Stromal cell of bone marrow (primary cell): ENCODE results near the gene MOV10L1.
A peak's percentile ranks its signal among the peaks of the same experiment; 100 is the strongest.

Experiments
- DNase-seq: peaks from one replicate; pipeline ENCODE4 v3.0.0-alpha.2; 2012; ENCODE audit warnings: low read depth

The MOV10L1 gene

GRCh38 chr22:50177537-50178470 is 88.0 kb downstream of the MOV10L1 start:
- no peak for DNase-seq

- no peak for DNase-seq
These were observed 88.7 kb downstream of the MOV10L1 start for GRCh38 chr22:50178471-50178864.

- DNase-seq = no peak
These were observed 89.4 kb downstream of the MOV10L1 start for GRCh38 chr22:50178871-50179869.

- DNase-seq = no peak
These were observed 90.3 kb downstream of the MOV10L1 start for GRCh38 chr22:50179937-50180726.

GRCh38 chr22:50180727-50181521 is 91.1 kb downstream of the MOV10L1 start:
- DNase-seq = no peak

GRCh38 chr22:50182176-50183081 is 92.6 kb downstream of the MOV10L1 start:
- no peak for DNase-seq

GRCh38 chr22:50183141-50183971 is 93.5 kb downstream of the MOV10L1 start:
- DNase-seq = no peak

- peak; percentile 19 for DNase-seq
These were observed 94.4 kb downstream of the MOV10L1 start for GRCh38 chr22:50184004-50184901.

- DNase-seq = no peak
These were observed 95.1 kb downstream of the MOV10L1 start for GRCh38 chr22:50184902-50185374.

- DNase-seq = peak; percentile 77
These were observed 95.7 kb downstream of the MOV10L1 start, which contains the start of gene TRABD for GRCh38 chr22:50185375-50186087. Gene TRABD, plus strand, starts transcription at chr22:50185913. Its CDS starts 7,148 bp downstream, at chr22:50193061.

- DNase-seq = no peak
These were observed 96.4 kb downstream of the MOV10L1 start for GRCh38 chr22:50186181-50186714.

GRCh38 chr22:50186761-50187523 is 97.1 kb downstream of the MOV10L1 start:
- no peak for DNase-seq

GRCh38 chr22:50188356-50188755 is 98.5 kb downstream of the MOV10L1 start:
- DNase-seq = no peak

- DNase-seq = no peak
These were observed 99.5 kb downstream of the MOV10L1 start for GRCh38 chr22:50189184-50189848.

- no peak for DNase-seq
These were observed 100.0 kb downstream of the MOV10L1 start for GRCh38 chr22:50189849-50190181.
